ENCODE measurements around the gene UBE2K. TPM values are rescaled to one million over a fixed set of nuclear protein-coding genes. Genes with fewer than 3 reads are reported as not detected.
"Not testable (repeated sequence)": the region's sequence is repeated elsewhere in the genome, so short reads cannot be mapped to it uniquely, and the experiment has no call there.

UBE2K gene
- total RNA-seq, 2 experiments from 2014 or later = 35.9 to 41.3 TPM

DNA sequence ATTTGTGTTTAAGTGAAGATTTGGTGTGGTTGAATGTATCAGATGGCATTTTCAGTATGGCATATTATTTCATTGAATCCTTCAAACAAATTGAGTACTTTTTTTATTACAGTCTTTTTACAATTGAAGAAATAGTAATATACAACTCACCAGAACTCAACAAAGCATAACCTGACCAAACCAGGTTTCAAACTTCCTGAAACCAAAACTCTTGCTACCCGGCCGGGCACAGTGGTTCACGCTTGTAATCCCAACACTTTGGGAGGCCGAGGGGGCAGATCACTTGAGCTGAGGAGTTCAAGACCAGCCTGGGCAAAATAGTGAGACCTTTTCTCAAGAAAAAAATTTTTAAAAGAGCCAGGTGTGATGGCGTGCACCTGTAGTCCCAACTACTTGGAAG is 94.2 kb downstream of the UBE2K start:
- ChIA-PET CTCF (no interaction called here), POLR2A (no interaction called here)
- no peaks in the 10 kb centered on the region for H3K9me3 Mint-ChIP-seq
- no peak for DNase-seq
- H3K27ac Mint-ChIP-seq = no peak overlapping the region
- no peaks in the 10 kb centered on the region for H3K9me3 ChIP-seq (ENCODE audit: control insufficient read depth in 1 of 2, insufficient read depth in 1 of 2, low read length in 2 of 2)
- no peak for ATAC-seq (ENCODE audit: poor library complexity)
- intact Hi-C loops (cut with DNase I, micrococcal nuclease) = no loop called here
- no peaks in the 10 kb centered on the region for H3K27me3 ChIP-seq (ENCODE audit: control insufficient read depth in 1 of 2, insufficient read depth in 2 of 2, low read length in 2 of 2)
- TF ChIP-seq CTCF (IDR thresholded peaks at IDR 0.05) = no peak
- H3K36me3 Mint-ChIP-seq (ENCODE audit: low read depth) = no peaks in the 10 kb centered on the region
- H3K27me3 Mint-ChIP-seq = no peaks in the 10 kb centered on the region
- no peak overlapping the region for H3K27ac ChIP-seq (ENCODE audit: low read depth in 1 of 2, low read length in 2 of 2)
- no peaks in the 10 kb centered on the region for H3K4me1 ChIP-seq (ENCODE audit: insufficient read depth, low read length)
- no peak overlapping the region for H3K4me3 ChIP-seq (ENCODE audit: low read length)
- H3K36me3 ChIP-seq (ENCODE audit: insufficient read depth, low read length) = no peaks in the 10 kb centered on the region
- no peaks in the 10 kb centered on the region for H3K4me1 Mint-ChIP-seq (ENCODE audit: low read depth)
- H3K4me3 Mint-ChIP-seq = no peak overlapping the region

DNA sequence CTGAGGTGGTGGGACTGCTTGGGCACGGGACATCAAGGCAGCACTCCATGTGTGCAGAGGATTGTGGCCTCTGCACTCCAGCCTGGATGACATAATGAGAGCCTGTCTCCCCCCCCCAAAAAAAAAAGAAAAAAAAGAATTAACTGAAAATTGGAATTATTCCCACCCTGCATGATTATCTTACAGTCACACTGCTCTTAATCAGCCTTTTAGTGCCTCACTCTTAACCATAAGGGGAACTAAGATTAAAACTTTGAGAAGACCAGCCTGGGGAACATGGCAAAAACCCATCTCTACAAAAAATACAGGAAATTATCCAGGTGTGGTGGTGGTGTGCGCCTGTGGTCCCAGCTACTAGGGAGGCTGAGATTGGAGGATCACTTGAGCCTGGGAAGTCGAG is 94.6 kb downstream of the UBE2K start:
- no peak overlapping the region for H3K27ac ChIP-seq (ENCODE audit: low read depth in 1 of 2, low read length in 2 of 2)
- H3K36me3 ChIP-seq (ENCODE audit: insufficient read depth, low read length) = no peaks in the 10 kb centered on the region
- ATAC-seq (ENCODE audit: poor library complexity) = no peak
- intact Hi-C loops (cut with DNase I, micrococcal nuclease) = no loop called here
- no peaks in the 10 kb centered on the region for H3K27me3 ChIP-seq (ENCODE audit: control insufficient read depth in 1 of 2, insufficient read depth in 2 of 2, low read length in 2 of 2)
- H3K27ac Mint-ChIP-seq = no peak overlapping the region
- no peaks in the 10 kb centered on the region for H3K4me1 Mint-ChIP-seq (ENCODE audit: low read depth)
- no peak overlapping the region for H3K4me3 Mint-ChIP-seq
- H3K4me3 ChIP-seq (ENCODE audit: low read length) = no peak overlapping the region
- no peak for TF ChIP-seq CTCF (IDR thresholded peaks at IDR 0.05)
- no peaks in the 10 kb centered on the region for H3K9me3 ChIP-seq (ENCODE audit: control insufficient read depth in 1 of 2, insufficient read depth in 1 of 2, low read length in 2 of 2)
- CTCF ChIA-PET = no interaction called here
- no peaks in the 10 kb centered on the region for H3K9me3 Mint-ChIP-seq
- H3K36me3 Mint-ChIP-seq (ENCODE audit: low read depth) = no peaks in the 10 kb centered on the region
- H3K4me1 ChIP-seq (ENCODE audit: insufficient read depth, low read length) = no peaks in the 10 kb centered on the region
- no peaks in the 10 kb centered on the region for H3K27me3 Mint-ChIP-seq
- DNase-seq = no peak
- POLR2A ChIA-PET = no interaction called here

- POLR2A ChIA-PET; intact Hi-C loops (cut with DNase I, micrococcal nuclease); H3K36me3 ChIP-seq (ENCODE audit: insufficient read depth, low read length); CTCF ChIA-PET; H3K4me3 ChIP-seq (ENCODE audit: low read length); DNase-seq; H3K36me3 Mint-ChIP-seq (ENCODE audit: low read depth); H3K27ac ChIP-seq (ENCODE audit: low read depth in 1 of 2, low read length in 2 of 2); H3K27me3 Mint-ChIP-seq; ATAC-seq (ENCODE audit: poor library complexity); H3K4me1 Mint-ChIP-seq (ENCODE audit: low read depth); H3K27me3 ChIP-seq (ENCODE audit: control insufficient read depth in 1 of 2, insufficient read depth in 2 of 2, low read length in 2 of 2); H3K4me1 ChIP-seq (ENCODE audit: insufficient read depth, low read length); H3K4me3 Mint-ChIP-seq; H3K9me3 Mint-ChIP-seq; H3K9me3 ChIP-seq (ENCODE audit: control insufficient read depth in 1 of 2, insufficient read depth in 1 of 2, low read length in 2 of 2); H3K27ac Mint-ChIP-seq: not testable (repeated sequence)
Observed at GRCh38 chr4:39792976-39793375, 95.0 kb downstream of the UBE2K start.

- Histone ChIP-seq H3K27ac (ENCODE audit: low read depth in 1 of 2, low read length in 2 of 2) (no peak overlapping the region), H3K9me3 (ENCODE audit: control insufficient read depth in 1 of 2, insufficient read depth in 1 of 2, low read length in 2 of 2) (no peaks in the 10 kb centered on the region), H3K4me3 (ENCODE audit: low read length) (no peak overlapping the region), H3K4me1 (ENCODE audit: insufficient read depth, low read length) (no peaks in the 10 kb centered on the region), H3K27me3 (ENCODE audit: control insufficient read depth in 1 of 2, insufficient read depth in 2 of 2, low read length in 2 of 2) (no peaks in the 10 kb centered on the region), H3K36me3 (ENCODE audit: insufficient read depth, low read length) (no peaks in the 10 kb centered on the region)
- ATAC-seq (ENCODE audit: poor library complexity) = no peak
- ChIA-PET CTCF (no interaction called here), POLR2A (no interaction called here)
- TF ChIP-seq CTCF (IDR thresholded peaks at IDR 0.05) = no peak
- Mint-ChIP-seq H3K4me1 (ENCODE audit: low read depth) (no peaks in the 10 kb centered on the region), H3K27ac (no peak overlapping the region), H3K36me3 (ENCODE audit: low read depth) (no peaks in the 10 kb centered on the region), H3K9me3 (no peaks in the 10 kb centered on the region), H3K4me3 (no peak overlapping the region), H3K27me3 (no peaks in the 10 kb centered on the region)
- no peak for DNase-seq
- intact Hi-C loops (cut with DNase I, micrococcal nuclease) = no loop called here
Observed at GRCh38 chr4:39802005-39802404, 104.1 kb downstream of the UBE2K start.

All from CD4-positive, alpha-beta T cell (primary cell).